GM10266 (cell line): ENCODE data around the gene ENTPD6.
"Not testable (repeated sequence)": the region's sequence is repeated elsewhere in the genome, so short reads cannot be mapped to it uniquely, and the experiment has no call there.

Experiments
- DNase-seq: peaks from one replicate; pipeline ENCODE4 v3.0.0; 2012; ENCODE audit errors: extremely low spot score
- TF ChIP-seq, protein P1 (sequence below): IDR thresholded peaks from 2 replicates; pipeline ENCODE4 v1.5.1; 2012; ENCODE audit warnings: mild to moderate bottlenecking, low read depth; ENCODE audit not compliant: control insufficient read depth, insufficient read depth; ENCODE audit errors: missing control alignments

Gene ENTPD6

DNA sequence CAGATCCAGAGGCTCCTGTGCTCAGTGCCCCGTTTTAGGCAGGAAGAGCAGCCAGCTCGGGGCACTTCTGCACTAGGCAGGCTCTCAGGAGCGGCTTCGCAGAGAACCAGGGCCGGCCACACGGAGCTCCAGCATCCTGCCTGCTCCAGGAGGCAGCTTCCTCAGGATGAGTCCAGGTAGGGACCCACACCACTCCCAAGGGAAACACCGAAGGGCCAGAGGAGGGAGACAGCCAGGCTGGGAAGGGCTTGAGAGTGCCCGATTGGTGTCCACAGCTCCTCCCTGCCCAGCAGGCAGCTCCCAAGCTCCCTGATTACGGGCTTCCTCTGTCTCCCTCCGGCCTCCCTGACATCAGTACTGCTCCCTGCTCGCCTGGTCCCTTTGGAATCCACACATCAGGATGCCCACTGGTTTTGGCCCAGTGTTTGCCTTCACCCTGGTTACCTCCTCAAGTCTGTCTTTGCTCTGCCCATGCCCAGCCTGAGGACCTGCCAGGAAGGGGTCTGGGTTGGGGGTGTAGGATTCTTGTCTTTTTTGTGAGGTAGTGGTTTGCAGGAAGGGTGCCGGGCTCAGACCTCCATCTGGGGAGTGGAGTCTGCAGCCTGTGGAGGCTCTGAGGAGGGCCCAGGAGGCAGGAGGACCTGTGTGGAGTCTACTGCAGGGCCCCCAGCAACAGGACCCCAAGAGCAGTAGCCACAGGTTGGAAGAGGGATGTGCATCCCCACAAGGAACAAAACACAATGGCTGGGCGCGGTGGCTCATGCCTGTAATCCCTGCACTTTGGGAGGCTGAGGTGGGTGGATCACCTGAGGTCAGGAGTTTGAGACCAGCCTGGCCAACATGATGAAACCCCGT, 41.2 kb downstream of the ENTPD6 start:
- DNase-seq: no peak
- TF ChIP-seq, protein P1, sequence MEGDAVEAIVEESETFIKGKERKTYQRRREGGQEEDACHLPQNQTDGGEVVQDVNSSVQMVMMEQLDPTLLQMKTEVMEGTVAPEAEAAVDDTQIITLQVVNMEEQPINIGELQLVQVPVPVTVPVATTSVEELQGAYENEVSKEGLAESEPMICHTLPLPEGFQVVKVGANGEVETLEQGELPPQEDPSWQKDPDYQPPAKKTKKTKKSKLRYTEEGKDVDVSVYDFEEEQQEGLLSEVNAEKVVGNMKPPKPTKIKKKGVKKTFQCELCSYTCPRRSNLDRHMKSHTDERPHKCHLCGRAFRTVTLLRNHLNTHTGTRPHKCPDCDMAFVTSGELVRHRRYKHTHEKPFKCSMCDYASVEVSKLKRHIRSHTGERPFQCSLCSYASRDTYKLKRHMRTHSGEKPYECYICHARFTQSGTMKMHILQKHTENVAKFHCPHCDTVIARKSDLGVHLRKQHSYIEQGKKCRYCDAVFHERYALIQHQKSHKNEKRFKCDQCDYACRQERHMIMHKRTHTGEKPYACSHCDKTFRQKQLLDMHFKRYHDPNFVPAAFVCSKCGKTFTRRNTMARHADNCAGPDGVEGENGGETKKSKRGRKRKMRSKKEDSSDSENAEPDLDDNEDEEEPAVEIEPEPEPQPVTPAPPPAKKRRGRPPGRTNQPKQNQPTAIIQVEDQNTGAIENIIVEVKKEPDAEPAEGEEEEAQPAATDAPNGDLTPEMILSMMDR: no peak

DNA sequence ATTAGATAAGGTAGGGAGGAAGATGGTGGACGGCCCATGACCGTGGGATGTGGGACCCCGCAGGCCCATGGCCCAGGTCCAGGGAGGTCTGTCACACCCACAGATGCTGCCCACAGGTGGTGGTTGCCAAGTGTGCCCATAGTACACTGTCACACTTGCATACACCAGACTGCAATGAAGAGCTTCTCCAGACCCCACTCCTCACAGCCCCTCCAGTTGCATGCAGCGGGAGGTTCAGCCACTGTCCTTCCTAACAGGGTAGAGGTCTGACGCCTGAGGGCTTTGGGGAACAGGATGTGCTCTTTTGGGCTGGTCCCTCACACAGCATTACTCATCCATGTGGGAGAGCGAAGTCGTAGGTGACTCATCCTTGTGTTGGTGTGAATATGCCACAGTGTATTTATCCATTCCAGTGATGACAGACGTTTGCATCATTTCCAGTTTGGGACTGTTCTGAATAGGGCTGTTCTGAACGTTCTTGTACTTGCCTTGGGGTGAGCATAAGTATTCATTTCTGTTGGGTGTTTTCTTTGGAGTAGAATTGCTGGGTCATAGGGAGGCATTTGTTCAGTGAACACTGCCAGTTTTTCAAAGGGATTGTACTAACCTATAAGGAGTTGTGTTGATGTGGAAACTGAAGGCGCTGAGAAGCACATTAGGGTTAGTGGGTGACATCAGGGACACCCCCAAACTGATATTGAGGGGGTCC, 42.3 kb downstream of the ENTPD6 start:
- TF ChIP-seq, protein P1: no peak
- no peak for DNase-seq

DNA sequence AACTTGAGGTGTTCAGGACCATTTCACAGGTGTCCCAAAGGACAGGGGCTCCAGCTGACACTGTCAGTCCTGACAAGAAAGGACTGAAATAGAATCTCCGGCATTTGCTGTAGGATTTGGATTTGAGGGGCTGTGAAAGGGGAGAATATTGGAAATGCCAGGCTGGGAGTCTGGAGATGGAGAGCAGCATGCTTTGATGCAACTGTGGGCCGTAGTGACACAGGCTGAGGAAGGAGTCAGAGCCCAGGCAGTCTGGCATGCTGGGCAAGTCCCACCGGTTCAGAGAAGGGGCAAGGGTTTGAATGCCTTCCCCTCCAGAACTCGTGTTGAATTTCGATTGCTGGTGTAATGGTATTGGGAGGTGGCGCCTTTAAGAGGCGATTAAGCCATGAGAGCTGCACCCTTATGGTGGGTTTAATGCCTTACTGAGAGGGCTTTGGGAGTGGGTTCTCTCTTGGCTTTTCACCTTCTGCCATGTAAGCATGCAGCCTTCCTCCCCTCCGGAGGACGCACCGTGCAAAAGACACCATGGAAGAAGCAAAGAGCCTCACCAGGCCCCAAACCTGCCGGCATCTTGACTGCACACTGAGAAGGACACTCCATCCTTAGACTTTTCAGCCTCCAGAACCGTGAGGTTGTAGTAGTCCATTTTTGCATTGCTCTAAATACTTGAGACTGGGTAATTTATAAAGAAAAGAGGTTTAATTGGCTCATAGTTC, 43.0 kb downstream of the ENTPD6 start:
- DNase-seq: no peak
- TF ChIP-seq, protein P1: no peak

DNA sequence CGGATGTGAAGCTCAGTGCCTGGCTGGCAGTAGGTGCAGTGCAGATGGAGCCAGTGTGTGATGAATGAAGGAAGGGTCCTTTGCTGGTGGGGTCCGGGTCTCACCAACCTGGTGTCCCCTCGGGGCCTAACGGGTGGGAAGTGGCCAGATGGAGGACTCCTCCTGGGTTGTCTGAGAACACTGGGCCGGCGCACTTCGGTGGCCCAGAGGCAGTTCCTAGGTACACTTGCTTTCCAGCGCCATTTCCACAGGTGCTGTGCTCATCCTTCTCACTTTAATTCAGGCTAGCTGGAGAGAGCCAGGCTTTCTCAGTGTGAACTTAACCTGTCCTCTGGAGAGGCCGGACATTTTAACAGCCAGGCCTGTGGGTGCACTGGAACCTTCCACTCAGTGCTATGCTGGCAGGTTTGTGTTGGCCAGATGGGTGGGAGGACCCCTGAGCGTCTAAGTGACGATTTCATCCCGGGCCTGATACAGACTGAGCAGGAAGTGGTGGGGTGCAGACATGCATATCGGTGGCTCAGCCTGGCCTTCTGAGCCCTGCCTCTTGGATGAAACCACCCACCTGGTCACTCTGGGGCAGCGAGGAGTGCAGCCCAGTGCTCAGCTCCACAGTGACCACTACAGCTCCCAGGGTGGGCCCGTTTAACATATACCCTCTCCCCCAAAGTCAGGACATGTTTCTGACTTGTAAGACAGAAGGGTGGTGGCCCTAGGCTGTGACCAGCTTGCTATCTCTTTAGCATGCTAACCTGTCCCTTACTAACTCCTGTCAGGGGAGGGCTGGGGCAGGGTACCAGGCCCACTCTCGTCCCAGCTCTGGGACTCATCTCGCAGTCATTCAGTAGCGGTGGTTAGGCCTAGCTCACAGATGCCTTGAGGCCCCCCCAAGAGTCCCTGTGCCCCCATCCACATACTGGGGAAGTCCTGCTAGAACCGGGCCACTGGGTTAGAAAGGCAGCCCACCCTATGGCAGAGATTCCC, 44.2 kb downstream of the ENTPD6 start:
- TF ChIP-seq, protein P1: no peak
- DNase-seq: no peak

DNA sequence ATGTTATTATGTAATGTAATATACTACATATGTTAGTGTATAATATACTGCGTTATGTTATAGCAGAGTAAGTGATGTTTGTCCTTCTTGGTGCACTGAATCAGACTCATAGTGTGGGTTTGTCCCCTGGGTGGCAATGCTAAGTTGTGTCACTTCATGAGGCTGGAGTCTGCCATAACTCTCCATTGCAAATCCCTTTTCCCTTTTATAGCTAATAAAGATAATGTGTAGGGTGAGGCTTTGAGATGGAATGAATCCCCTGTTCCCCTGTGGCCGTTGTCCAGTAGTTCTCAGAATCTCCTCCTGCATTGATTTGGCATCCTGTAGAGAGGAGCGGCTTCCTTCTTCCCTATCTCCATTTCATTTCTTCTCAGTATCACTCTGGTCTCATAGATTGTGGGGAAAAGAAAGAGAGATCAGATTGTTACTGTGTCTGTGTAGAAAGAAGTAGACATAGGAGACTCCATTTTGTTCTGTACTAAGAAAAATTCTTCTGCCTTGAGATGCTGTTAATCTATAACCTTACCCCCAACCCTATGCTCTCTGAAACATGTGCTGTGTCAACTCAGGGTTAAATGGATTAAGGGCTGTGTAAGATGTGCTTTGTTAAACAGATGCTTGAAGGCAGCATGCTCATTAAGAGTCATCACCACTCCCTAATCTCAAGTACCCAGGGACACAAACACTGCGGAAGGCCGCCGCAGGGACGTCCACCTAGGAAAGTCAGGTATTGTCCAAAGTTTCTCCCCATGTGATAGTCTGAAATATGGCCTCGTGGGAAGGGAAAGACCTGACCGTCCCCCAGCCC, 45.5 kb downstream of the ENTPD6 start:
- not testable (repeated sequence) for DNase-seq

DNA sequence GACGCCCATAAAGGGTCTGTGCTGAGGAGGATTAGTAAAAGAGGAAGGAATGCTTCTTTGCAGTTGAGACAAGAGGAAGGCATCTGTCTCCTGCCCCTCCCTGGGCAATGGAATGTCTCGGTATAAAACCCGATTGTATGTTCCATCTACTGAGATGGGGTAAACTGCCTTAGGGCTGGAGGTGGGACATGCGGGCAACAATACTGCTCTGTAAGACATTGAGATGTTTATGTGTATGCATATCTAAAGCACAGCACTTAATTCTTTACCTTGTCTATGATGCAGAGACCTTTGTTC, 46.1 kb downstream of the ENTPD6 start:
- DNase-seq: not testable (repeated sequence)

DNA sequence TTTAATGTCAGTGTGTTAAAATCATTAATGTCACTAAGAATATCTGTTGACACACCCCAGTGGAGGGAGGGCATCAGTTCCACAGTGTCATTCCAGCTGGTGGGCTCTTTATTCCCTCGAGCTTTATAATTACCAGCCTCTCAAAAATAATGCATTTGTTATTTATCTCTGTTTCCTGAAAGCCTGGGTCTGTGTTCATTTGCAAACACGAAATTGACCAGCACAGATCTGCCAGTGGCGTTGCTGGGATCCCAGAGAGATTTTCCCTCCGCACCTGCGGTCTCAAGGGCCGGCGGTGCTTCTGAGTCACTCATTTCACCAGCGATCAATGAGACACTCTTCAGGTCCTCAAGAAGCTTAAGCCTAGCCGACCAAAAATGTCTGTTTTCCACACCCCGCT, 46.7 kb downstream of the ENTPD6 start:
- TF ChIP-seq, protein P1: no peak
- no peak for DNase-seq
